ENCODE measurements around the gene CFD.
A peak's percentile ranks its signal among the peaks of the same experiment; 100 is the strongest.
"Not testable (repeated sequence)": the region's sequence is repeated elsewhere in the genome, so short reads cannot be mapped to it uniquely, and the experiment has no call there.

The CFD gene

DNA sequence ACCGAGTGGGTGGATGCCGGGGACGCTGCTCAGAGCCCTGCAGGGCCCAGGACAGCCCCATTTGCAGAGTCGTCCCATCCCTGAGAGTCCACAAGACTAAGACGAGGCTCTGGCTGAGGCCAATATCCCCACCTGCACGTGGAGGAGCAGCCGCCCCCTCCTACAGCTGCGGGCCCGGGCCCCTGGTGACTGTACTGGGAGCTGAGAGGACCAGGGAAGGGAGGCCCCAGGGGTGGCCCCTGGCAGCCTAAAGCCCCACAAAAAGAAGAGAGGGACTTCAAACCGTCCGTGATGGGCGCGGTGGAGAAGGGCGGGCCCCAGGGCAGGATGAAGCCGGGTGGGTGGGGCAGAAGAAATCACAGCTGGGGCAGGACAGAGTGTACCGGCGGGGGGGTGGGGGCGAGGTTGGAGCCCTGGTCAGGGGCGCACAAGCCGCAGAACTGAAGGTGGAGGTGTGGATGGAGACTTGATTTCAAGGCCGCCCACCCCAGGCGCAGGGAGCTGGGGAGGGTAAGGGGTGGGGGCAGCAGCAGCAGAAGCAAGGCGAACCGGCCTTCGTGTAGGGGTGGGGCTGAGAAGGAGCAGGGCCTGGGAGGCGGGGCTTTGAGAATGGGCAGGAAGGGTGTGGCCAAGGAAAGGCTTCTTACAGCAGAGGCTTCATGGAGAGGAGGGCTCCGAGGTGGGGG lies 12.9 kb downstream of the CFD start:
- peak; percentile 61 to 72 for DNase-seq

DNA sequence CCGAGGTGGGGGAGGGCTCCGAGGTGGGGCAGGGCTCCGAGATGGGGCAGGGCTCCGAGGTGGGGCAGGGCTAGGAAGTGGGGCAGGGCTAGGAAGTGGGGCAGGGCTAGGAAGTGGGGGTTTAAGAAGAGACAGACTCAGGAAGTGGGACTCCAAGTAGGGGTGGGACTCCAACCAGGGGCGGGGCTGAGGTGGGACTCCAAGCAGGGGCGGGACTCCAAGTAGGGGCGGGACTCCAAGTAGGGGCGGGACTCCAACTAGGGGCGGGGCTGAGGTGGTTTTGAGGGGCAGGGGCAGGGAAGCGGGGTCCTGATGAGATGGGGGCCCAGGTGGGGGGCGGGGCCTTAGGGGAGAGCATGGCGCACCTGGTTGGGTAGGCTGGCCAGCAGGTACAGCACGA lies 13.6 kb downstream of the CFD start:
- peak; percentile 35 to 37 for DNase-seq

DNA sequence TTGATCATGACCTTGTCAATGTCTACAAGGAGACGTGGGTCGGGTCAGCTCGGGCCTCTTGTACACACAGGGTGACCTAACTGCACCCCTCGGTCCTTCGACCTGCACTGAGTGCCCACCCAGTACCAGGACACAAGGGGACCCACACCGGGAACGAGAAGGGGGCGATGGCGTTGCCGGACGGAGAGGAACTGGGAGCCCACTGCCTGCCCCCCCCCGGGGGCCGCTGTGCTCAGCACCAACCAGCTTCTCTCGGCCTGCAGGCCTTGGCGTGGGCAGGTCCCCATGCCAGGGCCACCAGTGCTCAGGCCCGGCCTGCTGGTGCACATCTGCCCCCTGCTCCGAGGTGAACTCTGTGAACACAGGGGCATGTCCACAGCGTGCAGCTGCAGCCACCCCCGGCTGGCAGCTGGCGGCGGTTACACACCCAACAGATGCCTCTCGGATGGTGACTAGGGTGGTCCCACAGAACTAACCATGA lies 14.1 kb downstream of the CFD start:
- no peak for DNase-seq

DNA sequence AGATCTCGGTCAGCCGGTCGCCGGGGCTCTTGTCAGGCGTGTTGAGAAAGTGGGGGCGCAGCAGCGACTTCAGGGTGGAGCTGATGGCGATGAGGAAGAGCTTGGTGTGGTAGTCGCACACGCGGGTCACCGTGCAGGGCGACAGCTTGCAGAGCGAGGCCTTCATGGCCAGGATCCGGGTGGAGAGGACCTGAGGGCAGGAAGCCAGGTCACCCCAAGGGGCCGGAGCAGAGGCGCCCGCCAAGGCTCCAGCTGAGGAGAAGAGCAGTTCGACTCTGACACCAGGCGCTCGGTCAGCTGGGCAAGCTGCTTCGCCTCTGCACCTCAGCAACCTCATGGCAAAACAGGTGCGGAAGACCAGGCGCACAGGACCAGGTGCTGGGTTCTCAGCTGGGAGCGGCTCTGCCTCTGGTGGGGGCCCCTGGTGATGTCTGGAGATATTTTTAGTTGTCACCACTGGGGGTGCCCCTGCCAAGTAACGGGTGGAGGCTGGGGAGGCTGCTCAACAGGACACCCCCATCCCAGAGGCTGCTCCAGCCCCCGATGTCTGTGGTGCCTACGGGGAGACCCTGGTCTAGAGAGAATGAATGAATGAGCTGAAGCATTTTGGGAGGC lies 15.9 kb downstream of the CFD start:
- no peak for DNase-seq

DNA sequence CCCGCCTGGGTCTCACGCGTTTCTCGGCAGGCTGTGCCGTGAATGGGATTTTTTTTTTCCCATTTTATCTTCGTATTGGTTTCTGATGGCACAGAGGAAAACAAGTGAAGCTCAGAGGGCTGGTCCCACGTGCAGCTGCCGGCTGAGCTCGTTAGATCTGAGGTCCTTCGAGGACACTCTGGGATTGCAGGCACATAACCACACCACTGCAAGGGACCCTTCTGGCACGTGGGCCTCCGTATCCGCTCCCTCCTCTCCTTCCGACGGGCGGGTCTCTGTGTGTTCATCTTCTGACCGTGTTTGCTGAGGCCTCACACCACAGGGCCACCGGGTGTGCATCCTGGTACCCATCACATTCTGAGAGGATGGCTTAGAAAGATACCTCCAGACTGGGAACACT lies 16.6 kb downstream of the CFD start:
- DNase-seq: no peak

DNA sequence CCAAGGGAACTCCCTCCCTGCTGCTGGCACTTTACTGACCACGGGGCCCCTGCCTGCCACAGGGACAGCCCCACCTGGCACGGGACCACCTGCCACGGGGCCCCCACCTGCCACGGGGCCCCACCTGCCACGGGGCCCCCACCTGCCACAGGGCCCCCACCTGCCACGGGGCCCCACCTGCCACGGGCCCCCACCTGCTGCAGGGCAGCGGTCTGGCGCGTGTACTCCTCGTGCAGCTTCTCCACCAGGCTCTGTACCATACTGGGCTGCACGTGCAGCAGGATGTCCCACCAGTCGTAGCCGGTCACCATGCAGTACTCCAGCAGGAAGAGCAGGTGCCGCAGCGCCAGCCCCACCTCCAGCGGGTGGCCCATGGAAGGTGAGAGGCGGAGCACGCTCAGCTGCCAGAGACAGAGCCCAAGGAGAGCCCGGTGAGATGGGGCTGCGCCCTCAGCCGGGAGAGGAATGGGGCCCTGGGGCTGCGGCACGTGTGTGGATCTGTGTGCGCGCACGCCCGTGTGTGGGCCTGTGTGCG lies 17.4 kb downstream of the CFD start:
- no peak for DNase-seq

DNA sequence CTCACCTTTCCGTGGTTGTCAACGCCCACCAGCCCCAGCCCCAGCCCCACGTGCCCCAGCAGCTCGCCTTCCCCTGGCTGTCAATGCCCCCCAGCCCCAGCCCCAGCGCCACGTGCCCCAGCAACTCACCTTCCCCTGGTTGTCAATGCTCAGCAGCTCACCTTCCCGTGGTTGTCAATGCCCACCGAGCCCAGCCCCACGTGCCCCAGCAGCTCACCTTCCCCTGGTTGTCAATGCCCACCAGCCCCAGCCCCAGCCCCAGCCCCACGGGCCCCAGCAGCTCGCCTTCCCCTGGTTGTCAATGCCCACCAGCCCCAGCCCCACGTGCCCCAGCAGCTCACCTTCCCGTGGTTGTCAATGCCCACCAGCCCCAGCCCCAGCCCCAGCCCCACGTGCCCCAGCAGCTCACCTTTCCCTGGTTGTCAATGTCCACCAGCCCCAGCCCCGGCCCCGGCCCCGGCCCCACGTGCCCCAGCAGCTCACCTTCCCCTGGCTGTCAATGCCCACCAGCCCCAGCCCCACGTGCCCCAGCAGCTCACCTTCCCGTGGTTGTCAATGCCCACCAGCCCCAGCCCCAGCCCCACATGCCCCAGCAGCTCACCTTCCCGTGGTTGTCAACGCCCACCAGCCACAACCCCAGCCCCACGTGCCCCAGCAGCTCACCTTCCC lies 18.7 kb downstream of the CFD start:
- not testable (repeated sequence) for DNase-seq

DNA sequence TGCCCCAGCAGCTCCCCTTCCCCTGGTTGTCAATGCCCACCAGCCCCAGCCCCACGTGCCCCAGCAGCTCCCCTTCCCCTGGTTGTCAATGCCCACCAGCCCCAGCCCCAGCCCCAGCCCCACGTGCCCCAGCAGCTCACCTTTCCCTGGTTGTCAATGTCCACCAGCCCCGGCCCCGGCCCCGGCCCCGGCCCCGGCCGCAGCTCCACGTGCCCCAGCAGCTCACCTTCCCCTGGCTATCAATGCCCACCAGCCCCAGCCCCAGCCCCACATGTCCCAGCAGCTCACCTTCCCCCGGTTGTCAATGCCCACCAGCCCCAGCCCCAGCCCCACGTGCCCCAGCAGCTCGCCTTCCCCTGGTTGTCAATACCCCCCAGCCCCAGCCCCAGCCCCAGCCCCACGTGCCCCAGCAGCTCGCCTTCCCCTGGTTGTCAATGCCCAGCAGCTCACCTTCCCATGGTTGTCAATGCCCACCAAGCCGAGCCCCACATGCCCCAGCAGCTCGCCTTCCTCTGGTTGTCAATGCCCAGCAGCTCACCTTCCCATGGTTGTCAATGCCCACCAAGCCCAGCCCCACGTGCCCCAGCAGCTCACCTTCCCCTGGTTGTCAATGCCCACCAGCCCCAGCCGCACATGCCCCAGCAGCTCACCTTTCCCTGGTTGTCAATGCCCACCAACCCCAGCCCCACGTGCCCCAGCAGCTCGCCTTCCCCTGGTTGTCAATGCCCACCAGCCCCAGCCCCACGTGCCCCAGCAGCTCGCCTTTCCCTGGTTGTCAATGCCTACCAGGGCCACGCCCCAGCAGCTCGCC lies 19.5 kb downstream of the CFD start:
- not testable (repeated sequence) for DNase-seq

DNA sequence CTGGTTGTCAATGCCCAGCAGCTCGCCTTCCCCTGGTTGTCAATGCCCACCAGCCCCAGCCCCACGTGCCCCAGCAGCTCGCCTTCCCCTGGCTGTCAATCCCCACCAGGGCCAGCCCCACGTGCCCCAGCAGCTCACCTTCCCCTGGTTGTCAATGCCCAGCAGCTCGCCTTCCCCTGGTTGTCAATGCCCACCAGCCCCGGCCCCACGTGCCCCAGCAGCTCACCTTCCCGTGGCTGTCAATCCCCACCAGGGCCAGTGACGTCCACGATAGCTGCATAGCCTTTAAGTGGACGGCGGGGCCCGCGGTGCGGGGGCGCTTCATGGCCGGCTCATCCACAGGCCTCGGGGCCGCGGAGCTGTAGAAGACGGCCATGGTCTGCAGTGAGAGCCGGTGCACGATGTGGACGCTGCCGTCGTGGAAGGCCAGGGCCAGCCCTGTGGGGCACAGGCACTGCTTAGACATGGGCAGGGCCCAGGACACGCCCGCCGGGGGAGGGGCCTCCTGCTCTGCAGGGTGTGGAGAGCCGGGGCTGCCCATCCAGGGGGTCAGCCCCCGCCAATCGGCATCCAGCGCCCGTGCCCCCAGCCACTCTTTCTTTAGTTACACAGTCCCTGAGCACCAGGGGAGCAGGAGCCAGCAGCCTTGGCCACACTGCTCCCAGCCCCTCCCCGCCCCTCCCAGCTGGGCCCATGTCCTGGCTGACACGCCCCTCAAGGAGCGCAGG lies 20.4 kb downstream of the CFD start:
- no peak for DNase-seq

DNA sequence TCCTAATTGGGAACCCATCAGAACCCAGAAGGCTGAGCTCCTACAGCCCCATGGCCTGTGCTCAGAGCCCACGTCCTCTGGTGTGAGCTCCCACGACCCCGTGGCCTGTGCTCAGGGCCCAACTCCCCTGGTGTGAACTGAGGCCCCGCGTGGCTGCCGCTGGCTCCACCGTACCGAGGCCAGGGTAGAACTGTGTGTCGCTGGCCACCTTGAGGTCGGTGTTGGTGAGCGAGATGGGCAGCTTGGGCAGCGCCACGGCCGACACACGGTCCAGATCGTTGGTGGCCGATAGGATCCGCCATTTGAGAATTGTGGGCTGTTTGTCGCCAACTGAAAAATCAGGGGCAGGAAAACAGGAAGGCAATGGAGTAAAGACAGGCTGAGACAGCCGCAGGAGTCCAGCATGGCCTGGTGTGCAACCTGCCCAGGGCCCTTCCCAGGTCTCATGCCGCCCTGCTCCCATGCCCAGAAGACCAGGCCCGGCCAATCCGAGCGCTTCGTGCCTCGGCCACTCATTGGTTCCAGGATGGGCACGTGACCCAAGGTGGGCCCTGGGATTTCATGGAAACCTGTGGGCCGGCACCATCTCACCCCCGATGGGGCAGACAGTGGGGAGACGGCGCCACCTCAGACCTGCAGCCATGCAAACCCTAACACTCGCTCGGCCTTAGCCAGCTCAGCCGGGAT lies 22.1 kb downstream of the CFD start:
- DNase-seq: no peak

DNA sequence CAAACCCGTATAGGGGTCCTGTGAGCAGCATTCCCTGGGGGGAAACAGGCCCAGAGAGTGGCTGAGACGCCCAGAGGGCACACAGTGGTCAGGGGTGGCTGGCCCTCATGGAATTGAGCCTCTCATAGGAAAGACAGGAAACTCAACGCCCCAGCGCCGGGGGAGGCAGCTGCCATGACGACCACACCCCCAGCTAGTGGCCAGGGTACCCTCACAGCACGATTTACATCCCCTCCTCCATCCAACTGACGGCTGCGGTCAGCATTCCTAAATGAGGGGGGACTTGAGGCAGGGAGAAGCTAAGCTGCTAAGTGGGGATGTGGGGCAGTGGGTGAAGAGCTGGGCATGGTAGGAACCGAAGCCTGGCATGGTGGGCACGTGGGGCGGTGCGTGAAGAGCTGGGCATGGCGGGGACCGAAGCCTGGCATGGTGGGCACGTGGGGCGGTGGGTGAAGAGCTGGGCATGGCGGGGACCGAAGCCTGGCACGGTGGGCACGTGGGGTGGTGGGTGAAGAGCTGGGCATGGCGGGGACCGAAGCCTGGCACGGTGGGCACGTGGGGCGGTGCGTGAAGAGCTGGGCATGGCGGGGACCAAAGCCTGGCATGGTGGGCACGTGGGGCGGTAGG lies 23.5 kb downstream of the CFD start:
- DNase-seq: no peak

DNA sequence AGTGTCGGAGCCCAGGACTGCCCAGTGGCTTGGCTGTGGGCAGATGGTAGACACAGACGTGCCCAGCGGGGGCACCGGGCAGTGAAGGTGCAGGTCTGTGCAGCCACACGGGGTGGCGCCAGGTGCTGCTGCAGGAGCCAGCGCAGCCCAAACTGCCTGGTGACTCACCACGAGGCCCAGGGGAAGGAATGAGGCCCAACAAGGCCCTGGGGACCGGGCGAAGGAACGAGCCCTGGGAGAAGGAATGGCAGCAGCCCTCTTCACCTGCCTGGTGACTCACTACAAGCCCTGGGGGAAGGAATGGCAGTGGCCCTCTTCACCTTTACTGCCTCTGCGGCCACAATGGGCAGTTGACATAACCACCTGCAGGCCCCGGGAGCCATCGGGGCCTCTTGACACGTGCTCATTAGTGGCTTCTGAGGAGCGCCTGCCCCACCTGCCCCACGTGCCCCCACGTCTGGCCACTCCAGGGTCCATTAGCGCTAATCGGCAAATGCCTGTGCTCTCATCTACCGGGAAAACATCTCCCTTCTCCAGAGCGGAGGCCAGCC lies 24.3 kb downstream of the CFD start:
- DNase-seq: no peak

DNA sequence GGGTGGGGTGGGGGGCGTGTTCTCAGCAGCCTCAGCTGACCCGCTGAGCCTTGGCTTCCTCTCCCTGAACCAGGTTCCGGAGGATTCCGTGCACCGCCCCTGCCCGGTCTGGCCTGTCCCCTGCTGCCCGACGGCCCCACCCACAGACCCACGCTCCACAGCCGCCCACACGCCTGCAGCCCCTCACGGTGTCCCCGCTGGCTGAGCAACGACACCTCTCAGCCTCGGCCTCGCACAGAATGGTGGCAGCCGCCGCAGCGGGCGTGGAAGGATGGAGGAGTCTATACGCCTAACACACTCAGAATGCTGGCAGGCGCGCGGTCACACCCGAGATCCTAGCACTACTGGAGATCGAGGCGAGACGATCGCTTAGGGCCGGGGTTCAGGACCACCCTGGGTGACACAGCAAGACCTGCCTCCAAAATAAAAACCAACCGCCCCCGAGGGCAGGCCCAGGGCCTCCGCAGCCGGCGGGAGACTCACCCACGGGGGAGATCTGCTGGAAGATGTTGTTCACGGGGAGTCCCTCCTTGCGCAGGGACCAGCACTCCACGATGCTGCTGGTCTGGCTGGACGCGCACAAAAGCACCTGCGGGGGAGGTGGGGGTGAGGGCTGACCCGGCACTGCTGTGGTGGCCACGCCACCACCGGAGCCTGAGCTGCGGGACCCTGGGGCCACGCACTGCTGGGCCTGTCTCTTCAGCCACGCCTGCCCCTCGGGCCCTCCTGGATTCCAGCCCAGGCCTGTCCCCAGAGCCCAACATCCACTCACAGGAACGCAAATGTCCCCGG lies 25.2 kb downstream of the CFD start:
- DNase-seq: no peak

DNA sequence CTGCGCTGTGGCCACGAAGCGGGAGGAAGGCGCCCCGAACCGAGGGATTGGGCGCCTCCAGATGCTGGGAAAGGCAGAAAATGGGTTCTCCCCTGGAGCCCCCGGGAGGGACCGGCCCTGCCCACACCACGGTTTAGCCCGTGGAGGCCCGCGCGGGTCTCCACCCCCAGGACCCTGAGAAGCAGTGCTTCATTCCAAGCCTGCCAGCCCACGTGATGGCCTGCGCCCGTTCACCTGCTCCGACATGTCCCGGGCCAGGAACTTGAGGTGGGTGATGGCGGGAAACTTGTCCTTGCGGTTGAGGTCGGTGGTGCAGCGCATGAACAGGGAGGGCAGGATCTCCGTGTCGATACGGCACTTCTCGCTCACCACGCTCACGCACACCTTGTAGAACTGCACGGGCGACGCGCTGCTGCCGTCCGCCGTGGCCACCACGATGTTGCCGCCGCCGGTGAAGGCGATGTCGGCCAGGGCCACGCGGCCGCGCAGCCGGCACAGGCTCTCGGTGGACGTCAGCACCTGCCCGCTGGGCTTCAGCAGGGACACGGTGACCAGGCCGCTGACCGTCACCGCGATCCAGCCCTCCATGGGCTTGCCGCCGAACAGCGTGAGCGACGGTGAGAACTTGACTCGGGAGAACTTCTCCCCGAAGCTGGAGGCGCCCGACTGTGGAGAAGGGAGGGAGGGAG lies 26.2 kb downstream of the CFD start:
- DNase-seq: no peak

DNA sequence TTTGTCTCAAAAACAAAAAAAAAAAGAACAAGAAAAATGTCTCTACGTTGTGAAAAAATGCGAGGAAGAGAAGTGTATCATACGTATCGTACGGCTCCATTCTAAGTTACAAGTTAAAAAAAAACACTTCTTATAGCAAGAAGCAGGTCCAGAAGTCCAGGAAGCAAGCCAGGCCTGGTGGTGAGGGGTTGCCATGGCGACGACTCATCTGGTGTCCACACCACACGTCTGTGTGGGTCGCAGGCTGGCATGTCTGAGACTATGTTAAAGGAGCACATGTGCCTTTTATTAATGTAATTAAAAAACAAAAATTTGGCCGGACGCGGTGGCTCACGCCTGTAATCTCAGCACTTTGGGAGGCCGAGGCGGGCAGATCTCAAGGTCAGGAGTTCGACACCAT lies 27.6 kb downstream of the CFD start:
- DNase-seq: no peak

DNA sequence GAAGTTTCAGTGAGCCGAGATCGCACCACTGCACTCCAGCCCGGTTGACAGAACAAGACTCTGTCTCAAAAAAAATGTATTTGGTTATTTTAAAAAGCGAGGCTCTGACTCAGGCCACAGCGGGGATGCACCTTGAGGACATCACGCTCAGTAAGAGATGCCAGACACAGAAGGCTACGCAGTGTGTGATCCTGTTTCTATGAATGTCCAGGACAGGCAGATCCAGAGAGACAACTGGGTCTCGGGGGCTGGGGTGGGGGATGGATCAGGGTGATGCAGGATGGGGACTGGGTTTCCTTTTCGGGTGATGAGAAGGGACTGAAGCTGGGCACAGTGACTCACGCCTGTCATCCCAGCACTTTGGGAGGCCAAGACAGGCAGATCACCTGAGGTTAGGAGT lies 28.1 kb downstream of the CFD start:
- DNase-seq: no peak

DNA sequence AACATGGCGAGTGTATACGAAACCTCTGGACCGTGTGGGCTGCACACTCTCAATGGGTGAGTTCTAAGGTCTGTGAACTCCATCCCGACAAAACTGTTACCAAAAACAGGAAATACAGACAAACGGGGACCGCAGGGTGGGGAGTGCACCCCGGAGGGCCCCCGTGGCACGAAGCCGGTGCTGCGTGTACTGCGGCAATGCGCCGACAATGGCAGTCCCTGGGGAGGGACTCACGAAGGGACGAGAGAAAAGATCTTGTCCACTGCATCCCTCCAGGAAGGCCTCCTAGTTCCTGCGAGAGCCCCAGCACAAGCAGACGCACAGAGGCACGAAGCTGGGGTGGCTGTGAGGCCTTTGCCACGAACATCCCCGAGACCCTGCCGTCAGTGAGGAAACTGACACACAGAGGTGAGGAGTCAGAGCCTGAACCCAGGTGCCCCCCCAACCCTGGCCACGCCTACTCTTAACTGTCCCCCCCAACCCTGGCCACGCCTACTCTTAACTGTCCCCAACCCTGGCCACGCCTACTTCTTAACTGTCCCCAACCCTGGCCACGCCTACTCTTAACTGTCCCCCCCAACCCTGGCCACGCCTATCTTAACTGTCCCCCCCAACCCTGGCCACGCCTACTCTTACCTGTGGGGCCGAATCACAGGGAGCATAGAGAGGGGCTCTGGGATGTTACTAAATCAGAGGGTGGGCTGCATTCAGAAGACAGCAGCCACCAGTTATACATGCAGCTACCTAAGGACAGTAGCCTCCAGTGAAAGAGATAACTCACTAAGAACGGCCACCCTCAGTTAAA lies 29.3 kb downstream of the CFD start:
- no peak for DNase-seq

DNA sequence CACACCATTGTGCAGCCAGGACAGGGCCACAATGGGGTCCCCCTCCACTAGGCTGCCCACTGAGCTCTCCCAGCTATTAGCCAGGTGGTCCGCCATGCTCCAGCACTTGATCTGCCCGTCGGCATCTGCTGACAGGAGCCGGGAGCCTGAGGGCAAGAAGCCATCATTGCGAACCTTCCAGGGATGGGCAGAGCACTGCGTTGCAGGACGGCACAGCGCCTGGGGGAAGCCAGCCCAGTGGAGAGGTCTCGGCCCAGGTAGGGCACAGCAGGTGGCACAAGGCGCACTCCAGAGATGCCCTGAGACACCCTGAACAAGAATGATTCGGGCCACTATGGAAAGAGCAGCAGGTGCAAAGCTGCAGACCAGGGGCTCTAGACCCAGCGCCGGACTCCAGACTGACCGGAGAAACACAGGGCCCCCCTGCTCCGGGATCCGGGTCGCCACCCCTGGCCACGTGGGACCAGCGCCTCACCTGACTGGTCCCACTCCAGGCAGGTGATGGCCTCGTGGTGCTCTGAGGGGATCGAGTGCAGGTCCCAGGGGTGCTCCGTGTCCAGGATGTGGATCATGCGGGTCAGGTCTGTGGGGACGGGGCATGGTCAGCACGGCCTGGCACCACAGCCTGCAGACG lies 30.3 kb downstream of the CFD start:
- no peak for DNase-seq

All from inflammatory macrophage treated with lipopolysaccharide for 1 hour (primary cell).